Neural crest cell (in vitro differentiated cells): ENCODE results near the gene ASIC4. TPM values are rescaled to one million over a fixed set of nuclear protein-coding genes. Genes with fewer than 3 reads are reported as not detected.

Experiments
- DNase-seq: peaks from one replicate; pipeline ENCODE4 v3.0.0; 2021; ENCODE audit warnings: low read depth, mixed read lengths, low spot score
- H3K27ac Mint-ChIP-seq: one replicate; pipeline ENCODE4 v1.8.0; 2021; ENCODE audit warnings: mild to moderate bottlenecking, mixed read lengths; ENCODE audit not compliant: unreplicated experiment
- H3K27me3 Mint-ChIP-seq: 2 replicates; pipeline ENCODE4 v1.8.0; 2021; ENCODE audit warnings: low read depth, mild to moderate bottlenecking, mixed read lengths
- H3K36me3 Mint-ChIP-seq: 2 replicates; pipeline ENCODE4 v1.8.0; 2021; ENCODE audit warnings: low read depth, mild to moderate bottlenecking, mixed read lengths
- H3K4me1 Mint-ChIP-seq: 2 replicates; pipeline ENCODE4 v1.8.0; 2021; ENCODE audit warnings: mixed read lengths
- H3K4me3 Mint-ChIP-seq: one replicate; pipeline ENCODE4 v1.8.0; 2021; ENCODE audit warnings: mild to moderate bottlenecking, mixed read lengths
- H3K9me3 Mint-ChIP-seq: 2 replicates; pipeline ENCODE4 v1.8.0; 2021; ENCODE audit warnings: mixed read lengths
- total RNA-seq: library from RNA; stranded (reverse); gene quantifications from 2 replicates; pipeline ENCODE4 v1.2.1, GENCODE V29; 2021
- TF ChIP-seq, protein P1 (sequence below): fragments of 200-600 bp; sonication (generic); conservative IDR thresholded peaks from 2 replicates; pipeline ENCODE4 v1.5.0; 2021; ENCODE audit warnings: antibody characterized with exemption, mild to moderate bottlenecking

Gene ASIC4
- total RNA-seq, 1 donor from 2014 or later, result 1.0 TPM

GRCh38 chr2:219571311-219572236 is 57.3 kb downstream of the ASIC4 start, which contains the start of gene OBSL1:
Gene OBSL1, minus strand, starts transcription at chr2:219571539. Its CDS starts 307 bp downstream, at chr2:219571232.
- TF ChIP-seq, protein P1, sequence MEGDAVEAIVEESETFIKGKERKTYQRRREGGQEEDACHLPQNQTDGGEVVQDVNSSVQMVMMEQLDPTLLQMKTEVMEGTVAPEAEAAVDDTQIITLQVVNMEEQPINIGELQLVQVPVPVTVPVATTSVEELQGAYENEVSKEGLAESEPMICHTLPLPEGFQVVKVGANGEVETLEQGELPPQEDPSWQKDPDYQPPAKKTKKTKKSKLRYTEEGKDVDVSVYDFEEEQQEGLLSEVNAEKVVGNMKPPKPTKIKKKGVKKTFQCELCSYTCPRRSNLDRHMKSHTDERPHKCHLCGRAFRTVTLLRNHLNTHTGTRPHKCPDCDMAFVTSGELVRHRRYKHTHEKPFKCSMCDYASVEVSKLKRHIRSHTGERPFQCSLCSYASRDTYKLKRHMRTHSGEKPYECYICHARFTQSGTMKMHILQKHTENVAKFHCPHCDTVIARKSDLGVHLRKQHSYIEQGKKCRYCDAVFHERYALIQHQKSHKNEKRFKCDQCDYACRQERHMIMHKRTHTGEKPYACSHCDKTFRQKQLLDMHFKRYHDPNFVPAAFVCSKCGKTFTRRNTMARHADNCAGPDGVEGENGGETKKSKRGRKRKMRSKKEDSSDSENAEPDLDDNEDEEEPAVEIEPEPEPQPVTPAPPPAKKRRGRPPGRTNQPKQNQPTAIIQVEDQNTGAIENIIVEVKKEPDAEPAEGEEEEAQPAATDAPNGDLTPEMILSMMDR, result no peak
- peak; percentile 77 for DNase-seq
- Mint-ChIP-seq H3K27ac (peak within 1 kb of the TSS; percentile 81), H3K4me3 (peak within 1 kb of the TSS; percentile 78), H3K4me1 (peaks cover 29% of the 10 kb centered on the region), H3K27me3 (no peaks in the 10 kb centered on the region), H3K9me3 (no peaks in the 10 kb centered on the region), H3K36me3 (peaks cover 4% of the 10 kb centered on the region)

DNA sequence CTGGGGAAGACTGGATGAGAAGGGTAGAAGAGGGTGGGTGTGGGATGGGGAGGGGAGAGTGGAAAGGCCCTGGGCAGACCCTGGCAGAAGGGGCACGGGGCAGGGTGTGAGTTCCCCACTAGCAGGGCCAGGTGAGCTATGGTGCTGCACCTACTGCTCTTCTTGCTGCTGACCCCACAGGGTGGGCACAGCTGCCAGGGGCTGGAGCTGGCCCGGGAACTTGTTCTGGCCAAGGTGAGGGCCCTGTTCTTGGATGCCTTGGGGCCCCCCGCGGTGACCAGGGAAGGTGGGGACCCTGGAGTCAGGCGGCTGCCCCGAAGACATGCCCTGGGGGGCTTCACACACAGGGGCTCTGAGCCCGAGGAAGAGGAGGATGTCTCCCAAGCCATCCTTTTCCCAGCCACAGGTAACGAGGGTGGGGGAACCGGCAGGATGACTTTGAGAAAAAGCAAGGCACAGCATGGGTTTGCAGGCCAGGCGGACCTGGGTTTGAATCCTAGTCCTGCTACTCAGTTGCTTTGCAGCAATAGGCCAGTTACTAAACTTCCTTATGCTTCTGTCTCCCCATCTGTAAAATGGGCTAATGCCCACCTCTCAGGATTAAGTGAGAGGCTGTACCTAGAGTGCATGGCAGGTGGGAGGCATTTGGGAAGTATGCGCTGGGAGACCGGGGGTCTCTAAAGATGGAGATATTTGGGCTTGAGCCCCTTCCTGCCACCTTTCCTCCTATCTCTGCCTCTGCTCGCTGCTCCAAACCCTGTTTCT is 58.1 kb downstream of the ASIC4 start, which contains the start of gene INHA:
TSS of gene INHA (plus strand) at position 74 of the 765 bp plus-strand sequence. CDS start at position 139, 65 bp downstream.
- Mint-ChIP-seq H3K27me3 (no peaks in the 10 kb centered on the region), H3K9me3 (no peaks in the 10 kb centered on the region), H3K36me3 (peaks cover 2% of the 10 kb centered on the region), H3K4me1 (peaks cover 37% of the 10 kb centered on the region), H3K4me3 (peak within 1 kb of the TSS; percentile 78), H3K27ac (peak within 1 kb of the TSS; percentile 81)
- DNase-seq, result no peak
- TF ChIP-seq, protein P1, result no peak

- H3K9me3 Mint-ChIP-seq, result no peaks in the 10 kb centered on the region
- TF ChIP-seq, protein P1, result no peak
- H3K36me3 Mint-ChIP-seq, result peaks cover 2% of the 10 kb centered on the region
- H3K27ac Mint-ChIP-seq, result no peak overlapping the region
- peaks cover 41% of the 10 kb centered on the region for H3K4me1 Mint-ChIP-seq
- DNase-seq, result no peak
- H3K27me3 Mint-ChIP-seq, result no peaks in the 10 kb centered on the region
- peak overlapping the region; percentile 62 for H3K4me3 Mint-ChIP-seq
Measured at GRCh38 chr2:219573166-219573565, 58.9 kb downstream of the ASIC4 start.

DNA sequence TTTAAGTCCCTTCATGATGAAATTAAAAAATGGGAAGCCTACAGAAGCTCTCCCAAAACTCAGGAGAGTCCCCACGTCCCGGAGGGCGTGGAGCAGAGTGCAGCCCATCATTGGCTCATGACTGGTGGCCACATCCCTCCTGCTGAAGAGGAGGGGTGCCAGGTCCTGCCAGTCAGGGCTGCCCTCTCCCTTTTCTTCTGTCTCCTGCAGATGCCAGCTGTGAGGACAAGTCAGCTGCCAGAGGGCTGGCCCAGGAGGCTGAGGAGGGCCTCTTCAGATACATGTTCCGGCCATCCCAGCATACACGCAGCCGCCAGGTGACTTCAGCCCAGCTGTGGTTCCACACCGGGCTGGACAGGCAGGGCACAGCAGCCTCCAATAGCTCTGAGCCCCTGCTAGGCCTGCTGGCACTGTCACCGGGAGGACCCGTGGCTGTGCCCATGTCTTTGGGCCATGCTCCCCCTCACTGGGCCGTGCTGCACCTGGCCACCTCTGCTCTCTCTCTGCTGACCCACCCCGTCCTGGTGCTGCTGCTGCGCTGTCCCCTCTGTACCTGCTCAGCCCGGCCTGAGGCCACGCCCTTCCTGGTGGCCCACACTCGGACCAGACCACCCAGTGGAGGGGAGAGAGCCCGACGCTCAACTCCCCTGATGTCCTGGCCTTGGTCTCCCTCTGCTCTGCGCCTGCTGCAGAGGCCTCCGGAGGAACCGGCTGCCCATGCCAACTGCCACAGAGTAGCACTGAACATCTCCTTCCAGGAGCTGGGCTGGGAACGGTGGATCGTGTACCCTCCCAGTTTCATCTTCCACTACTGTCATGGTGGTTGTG is 60.4 kb downstream of the ASIC4 start:
- H3K36me3 Mint-ChIP-seq, result no peaks in the 10 kb centered on the region
- H3K27ac Mint-ChIP-seq, result no peak overlapping the region
- H3K4me3 Mint-ChIP-seq, result no peak overlapping the region
- H3K27me3 Mint-ChIP-seq, result peaks cover 5% of the 10 kb centered on the region
- H3K4me1 Mint-ChIP-seq, result peaks cover 32% of the 10 kb centered on the region
- H3K9me3 Mint-ChIP-seq, result no peaks in the 10 kb centered on the region
- no peak for DNase-seq
- TF ChIP-seq, protein P1, result no peak
